Measurements from ENCODE around the gene MAN2B1. TPM values are rescaled to one million over a fixed set of nuclear protein-coding genes. Genes with fewer than 3 reads are reported as not detected.

Gene MAN2B1
- total and polyA plus RNA-seq, 2 of the 13 experiments (the other 11 are each of a cell fraction or from before 2014, with no cell fraction given): 23.6 to 23.8 TPM

- TF ChIP-seq NPAS2 (CRISPR knock-in tag; IDR thresholded peaks at IDR 0.05; ENCODE audit: borderline replicate concordance) (no peak), USF2 (IDR thresholded peaks at IDR 0.05; ENCODE audit: low read depth, low read length) (no peak), USF2 (CRISPR knock-in tag; IDR thresholded peaks at IDR 0.05; ENCODE audit: borderline replicate concordance) (no peak), ZNF850 (CRISPR knock-in tag; conservative IDR thresholded peaks at IDR 0.05) (no peak), ZNF3 (CRISPR knock-in tag; IDR thresholded peaks at IDR 0.05) (no peak), ZNF674 (CRISPR knock-in tag; IDR thresholded peaks at IDR 0.05; ENCODE audit: low read depth) (no peak), ZNF556 (CRISPR knock-in tag; IDR thresholded peaks at IDR 0.05; ENCODE audit: borderline replicate concordance) (0 out of 2 replicates have a peak, but pooled peaks have one; percentile 60), ZNF720 (CRISPR knock-in tag; IDR thresholded peaks at IDR 0.05) (no peak), DMAP1 (CRISPR knock-in tag; IDR thresholded peaks at IDR 0.05) (peak; percentile 79), AGO2 (optimal IDR thresholded peaks at IDR 0.05; ENCODE audit: low read depth, low read length) (no peak), BCLAF1 (IDR thresholded peaks at IDR 0.05) (no peak), HOXA9 (CRISPR knock-in tag; IDR thresholded peaks at IDR 0.05; ENCODE audit: borderline replicate concordance) (no peak), CCAR2 (optimal IDR thresholded peaks at IDR 0.05; ENCODE audit: low read depth, low read length) (no peak), ZSCAN25 (CRISPR knock-in tag; IDR thresholded peaks at IDR 0.05) (no peak), PHF5A (CRISPR knock-in tag; IDR thresholded peaks at IDR 0.05; ENCODE audit: low read depth, unreplicated experiment) (peak; percentile 31), ZNF30 (CRISPR knock-in tag; IDR thresholded peaks at IDR 0.05) (no peak), AHR (CRISPR knock-in tag; IDR thresholded peaks at IDR 0.05) (no peak), GTF2F1 (IDR thresholded peaks at IDR 0.05; ENCODE audit: low read length) (no peak), SOX13 (IDR thresholded peaks at IDR 0.05) (no peak), SOX13 (CRISPR knock-in tag; conservative IDR thresholded peaks at IDR 0.05 in 1 of 2, IDR thresholded peaks at IDR 0.05 in 1 of 2) (0 out of 4 replicates have a peak, but pooled peaks of 1 of the 2 experiments have one; percentile 15), ZXDC (CRISPR knock-in tag; IDR thresholded peaks at IDR 0.05) (peak; percentile 39; the same call in 1 of the 2 replicates), ZNF235 (CRISPR knock-in tag; IDR thresholded peaks at IDR 0.05; ENCODE audit: borderline replicate concordance) (0 out of 2 replicates have a peak, but pooled peaks have one; percentile 25)
These were observed 3.0 kb upstream of the MAN2B1 start (continued) for GRCh38 chr19:12669270-12670158.

Measured in HepG2 (cell line).